Upper lobe of right lung (tissue), 1 donor: ENCODE measurements around the gene PROSER2. TPM values are rescaled to one million over a fixed set of nuclear protein-coding genes. Genes with fewer than 3 reads are reported as not detected.
A peak's percentile ranks its signal among the peaks of the same experiment; 100 is the strongest.

Experiments
- ATAC-seq: fragments of 200-7000 bp; cut with Tn5 transposase; one replicate; pipeline ENCODE4 v1.9.1; 2020; ENCODE audit warnings: mild to moderate bottlenecking, moderate library complexity
- DNase-seq: peaks from one replicate; pipeline ENCODE4 v3.0.0-alpha.2; 2020
- H3K27ac ChIP-seq: fragments of 200-600 bp; one replicate; pipeline ENCODE4 v1.8.0; 2022
- H3K27me3 ChIP-seq: fragments of 200-600 bp; one replicate; pipeline ENCODE4 v1.8.0; 2022; ENCODE audit warnings: mild to moderate bottlenecking
- H3K36me3 ChIP-seq: fragments of 200-600 bp; one replicate; pipeline ENCODE4 v1.8.0; 2022
- H3K4me1 ChIP-seq: fragments of 200-600 bp; one replicate; pipeline ENCODE4 v1.8.0; 2022
- H3K4me3 ChIP-seq: fragments of 200-600 bp; one replicate; pipeline ENCODE4 v1.8.0; 2022; ENCODE audit warnings: mild to moderate bottlenecking
- H3K9me3 ChIP-seq: fragments of 200-600 bp; one replicate; pipeline ENCODE4 v1.8.0; 2022
- intact Hi-C: fragments of 100-400 bp; cut with DNase I; formaldehyde crosslinking; loops from one replicate; pipeline ENCODE4 v1.11.0; 2022
- total RNA-seq: library from RNA; stranded (reverse); fragmentation: NEBNext Ultra II Directional; extraction: Animal tissue kit (Norgen Biotek cat#: 25700); gene quantifications from one replicate; pipeline ENCODE4 v1.2.1, GENCODE V29; 2021
- TF ChIP-seq, protein P1 (sequence below): fragments of 200-600 bp; IDR thresholded peaks from one replicate; pipeline ENCODE4 v1.8.0; 2022; ENCODE audit warnings: antibody characterized with exemption
- donor health status: DM: no; HTN: yes; CAD: no; lungs with severe emphysema.

PROSER2 gene
- total RNA-seq, 1 donor from 2014 or later = 33.3 TPM

DNA sequence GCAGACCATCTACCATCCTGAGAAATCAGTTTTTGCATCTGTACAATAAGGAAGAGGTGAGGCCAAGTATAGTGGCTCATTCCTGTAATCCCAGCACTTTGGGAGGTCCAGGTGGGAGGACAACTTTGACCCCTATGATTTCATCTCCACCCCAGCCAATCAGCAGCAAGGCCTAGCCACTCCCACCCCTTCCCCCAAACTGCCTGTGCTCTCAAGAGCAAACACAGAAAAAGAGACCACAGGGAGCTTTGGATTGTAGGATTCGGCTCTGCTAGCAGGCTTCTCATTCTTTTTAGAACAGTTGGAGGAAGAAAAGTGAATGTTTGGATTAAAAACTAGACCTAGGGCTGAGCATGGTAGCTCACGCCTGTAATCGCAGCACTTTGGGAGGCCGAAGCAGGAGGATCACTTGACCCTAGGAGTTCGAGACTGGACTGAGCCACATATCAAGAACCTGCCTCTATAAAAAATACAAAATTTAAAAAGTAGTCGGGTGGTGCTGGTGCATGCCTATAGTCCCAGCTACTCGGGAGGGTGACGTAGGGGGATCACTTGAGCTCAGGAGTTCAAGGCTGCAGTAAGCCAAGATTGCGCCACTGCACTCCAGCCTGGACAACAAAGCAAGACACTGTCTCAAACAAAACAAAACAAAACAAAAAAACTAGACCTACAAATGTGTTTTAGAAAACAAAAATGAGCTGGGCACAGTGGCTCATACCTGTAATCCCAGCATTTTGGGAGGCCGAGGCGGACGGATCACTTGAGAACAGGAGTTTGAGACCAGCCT is 25.1 kb upstream of the PROSER2 start:
- intact Hi-C loops = loop anchor here (10.0 kb wide), 1 partner anchor 187 kb away; no protein-coding TSS in a partner anchor
- Histone ChIP-seq H3K27me3 (no peaks in the 10 kb centered on the region), H3K9me3 (no peaks in the 10 kb centered on the region), H3K36me3 (no peaks in the 10 kb centered on the region), H3K4me3 (no peak overlapping the region), H3K27ac (no peak overlapping the region), H3K4me1 (no peaks in the 10 kb centered on the region)
- ATAC-seq (no peak), DNase-seq (no peak)
- TF ChIP-seq, protein P1, sequence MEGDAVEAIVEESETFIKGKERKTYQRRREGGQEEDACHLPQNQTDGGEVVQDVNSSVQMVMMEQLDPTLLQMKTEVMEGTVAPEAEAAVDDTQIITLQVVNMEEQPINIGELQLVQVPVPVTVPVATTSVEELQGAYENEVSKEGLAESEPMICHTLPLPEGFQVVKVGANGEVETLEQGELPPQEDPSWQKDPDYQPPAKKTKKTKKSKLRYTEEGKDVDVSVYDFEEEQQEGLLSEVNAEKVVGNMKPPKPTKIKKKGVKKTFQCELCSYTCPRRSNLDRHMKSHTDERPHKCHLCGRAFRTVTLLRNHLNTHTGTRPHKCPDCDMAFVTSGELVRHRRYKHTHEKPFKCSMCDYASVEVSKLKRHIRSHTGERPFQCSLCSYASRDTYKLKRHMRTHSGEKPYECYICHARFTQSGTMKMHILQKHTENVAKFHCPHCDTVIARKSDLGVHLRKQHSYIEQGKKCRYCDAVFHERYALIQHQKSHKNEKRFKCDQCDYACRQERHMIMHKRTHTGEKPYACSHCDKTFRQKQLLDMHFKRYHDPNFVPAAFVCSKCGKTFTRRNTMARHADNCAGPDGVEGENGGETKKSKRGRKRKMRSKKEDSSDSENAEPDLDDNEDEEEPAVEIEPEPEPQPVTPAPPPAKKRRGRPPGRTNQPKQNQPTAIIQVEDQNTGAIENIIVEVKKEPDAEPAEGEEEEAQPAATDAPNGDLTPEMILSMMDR = no peak

DNA sequence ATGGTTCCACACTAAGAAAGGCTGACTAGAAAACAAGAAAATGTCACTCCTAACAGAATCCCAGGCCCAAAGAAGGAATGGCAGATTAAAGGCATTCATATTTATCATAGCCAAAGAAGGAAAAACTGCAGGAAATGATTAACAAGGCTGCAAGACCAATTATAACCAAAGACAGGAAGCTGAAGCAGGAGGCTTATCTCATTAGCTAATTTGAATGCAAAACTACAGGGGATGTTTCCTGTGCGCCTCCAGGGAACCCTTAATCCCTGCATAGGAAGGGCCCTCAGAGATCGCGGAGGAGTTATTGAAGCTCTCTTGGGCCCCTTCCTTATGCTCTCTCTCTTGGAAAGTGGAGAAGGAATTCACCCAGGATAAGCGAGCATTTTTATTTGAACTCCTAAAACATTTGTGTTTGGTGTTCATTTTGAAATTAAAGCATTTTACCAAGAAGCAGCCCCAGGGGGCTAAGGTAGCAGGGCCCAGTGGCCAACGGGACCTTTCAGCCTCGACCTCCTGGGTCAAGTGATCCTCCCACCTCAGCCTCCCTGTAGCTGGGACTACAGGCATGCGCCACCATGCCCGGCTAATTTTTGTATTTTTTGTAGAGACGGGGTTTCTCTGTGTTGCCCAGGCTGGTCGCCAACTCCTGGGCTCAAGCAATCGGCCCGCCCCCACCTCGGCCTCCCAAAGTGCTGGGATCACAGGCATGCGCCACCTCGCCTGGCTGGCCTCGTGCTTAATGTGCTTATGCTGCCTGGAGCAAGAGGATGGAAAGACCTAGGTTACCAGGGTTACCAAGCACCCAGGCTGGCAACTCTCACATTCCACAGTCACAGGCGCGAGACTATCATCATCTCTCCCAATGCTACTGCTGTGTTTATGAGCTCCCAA is 24.1 kb upstream of the PROSER2 start:
- Histone ChIP-seq H3K36me3 (no peaks in the 10 kb centered on the region), H3K27ac (no peak overlapping the region), H3K27me3 (no peaks in the 10 kb centered on the region), H3K9me3 (no peaks in the 10 kb centered on the region), H3K4me3 (no peak overlapping the region), H3K4me1 (no peaks in the 10 kb centered on the region)
- intact Hi-C loops = loop anchor here (10.0 kb wide), 1 partner anchor 186 kb away; no protein-coding TSS in a partner anchor
- TF ChIP-seq, protein P1 = no peak
- DNase-seq = no peak
- ATAC-seq = no peak

DNA sequence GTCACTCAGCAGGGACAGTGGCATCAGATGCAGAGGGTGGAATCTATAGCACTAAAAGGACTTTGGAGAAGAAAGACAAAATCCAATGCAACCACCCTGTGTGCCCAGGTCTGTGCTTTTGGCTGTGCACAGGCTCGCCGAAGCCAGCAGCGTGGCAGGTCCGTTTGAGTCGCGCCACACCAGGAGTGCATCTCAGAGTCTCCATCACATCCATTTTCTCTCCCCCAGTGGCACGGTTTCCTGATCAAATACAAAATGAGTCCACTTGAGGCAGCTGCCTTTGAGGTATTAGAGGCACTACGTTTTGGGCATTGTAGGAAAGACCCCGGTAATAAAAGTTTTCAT is 23.4 kb upstream of the PROSER2 start:
- H3K27me3 ChIP-seq = no peaks in the 10 kb centered on the region
- TF ChIP-seq, protein P1 = no peak
- no peaks in the 10 kb centered on the region for H3K36me3 ChIP-seq
- no peak overlapping the region for H3K27ac ChIP-seq
- intact Hi-C loops = loop anchor here (10.0 kb wide), 1 partner anchor 185 kb away; no protein-coding TSS in a partner anchor
- H3K9me3 ChIP-seq = no peaks in the 10 kb centered on the region
- no peak for ATAC-seq
- H3K4me1 ChIP-seq = no peaks in the 10 kb centered on the region
- no peak for DNase-seq
- H3K4me3 ChIP-seq = no peak overlapping the region

DNA sequence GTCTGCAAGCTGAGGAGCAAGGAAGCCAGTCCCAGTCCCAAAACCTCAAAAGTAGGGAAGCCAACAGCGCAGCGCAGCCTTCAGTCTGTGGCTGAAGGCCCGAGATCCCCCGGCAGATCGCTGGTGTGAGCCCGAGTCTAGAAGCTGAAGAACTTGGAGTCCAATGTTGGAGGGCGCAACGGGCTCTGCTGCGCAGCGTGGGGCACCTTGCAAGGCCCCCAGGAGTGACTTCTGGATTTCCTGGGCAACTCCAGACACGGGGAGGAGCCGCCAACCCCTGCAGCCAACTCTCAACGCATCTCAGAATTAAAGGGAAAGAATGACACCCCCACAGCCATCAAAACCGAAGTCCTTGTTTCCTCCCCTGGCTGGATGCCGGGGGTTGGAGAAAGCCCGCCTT is 18.8 kb upstream of the PROSER2 start:
- no peaks in the 10 kb centered on the region for H3K36me3 ChIP-seq
- no peaks in the 10 kb centered on the region for H3K27me3 ChIP-seq
- intact Hi-C loops = no loop called here
- TF ChIP-seq, protein P1 = no peak
- no peaks in the 10 kb centered on the region for H3K4me1 ChIP-seq
- H3K9me3 ChIP-seq = no peaks in the 10 kb centered on the region
- ATAC-seq (no peak), DNase-seq (no peak)
- H3K27ac ChIP-seq = no peak overlapping the region
- no peak overlapping the region for H3K4me3 ChIP-seq

DNA sequence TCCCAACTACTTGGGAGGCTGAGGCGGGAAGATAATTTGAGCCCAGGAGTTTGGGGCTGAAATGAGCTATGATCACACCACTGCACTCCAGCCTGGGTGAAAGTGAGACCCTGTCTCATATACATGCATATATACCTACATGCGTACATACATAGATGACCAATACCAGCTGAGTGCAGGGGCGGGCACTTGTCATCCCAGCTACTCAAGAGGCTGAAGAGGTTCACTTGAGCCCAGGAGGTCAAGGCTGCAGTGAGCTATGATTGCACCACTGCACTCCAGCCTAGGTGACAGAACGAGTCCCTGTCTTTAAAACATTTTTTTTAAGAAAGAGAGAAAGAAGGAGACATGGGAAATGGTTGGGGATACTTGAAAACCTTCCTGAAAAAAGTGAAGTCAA is 17.4 kb upstream of the PROSER2 start:
- Histone ChIP-seq H3K4me3 (no peak overlapping the region), H3K4me1 (no peaks in the 10 kb centered on the region), H3K9me3 (no peaks in the 10 kb centered on the region), H3K36me3 (no peaks in the 10 kb centered on the region), H3K27ac (no peak overlapping the region), H3K27me3 (no peaks in the 10 kb centered on the region)
- TF ChIP-seq, protein P1 = no peak
- intact Hi-C loops = no loop called here
- DNase-seq (no peak), ATAC-seq (peak; percentile 61)
